Measurements from ENCODE around the gene ZNF280A.
"Not testable (repeated sequence)": the region's sequence is repeated elsewhere in the genome, so short reads cannot be mapped to it uniquely, and the experiment has no call there.

ZNF280A gene

GRCh38 chr22:22510833-22511232, 9.2 kb downstream of the ZNF280A start:
- not testable (repeated sequence) for DNase-seq

GRCh38 chr22:22509912-22510311, 10.2 kb downstream of the ZNF280A start:
- DNase-seq = not testable (repeated sequence)

- DNase-seq = peak; percentile 61
These were observed 11.5 kb downstream of the ZNF280A start, which contains the start of gene ZNF280B for GRCh38 chr22:22508274-22509176. ZNF280B (minus strand) TSS chr22:22508742; CDS start chr22:22489398, 19,344 bp downstream.

GRCh38 chr22:22507743-22508273, 12.3 kb downstream of the ZNF280A start:
- no peak for DNase-seq

- no peak for DNase-seq
These were observed 13.3 kb downstream of the ZNF280A start for GRCh38 chr22:22506736-22507135.

- DNase-seq = no peak
These were observed 21.8 kb downstream of the ZNF280A start for GRCh38 chr22:22498267-22498666.

DNA sequence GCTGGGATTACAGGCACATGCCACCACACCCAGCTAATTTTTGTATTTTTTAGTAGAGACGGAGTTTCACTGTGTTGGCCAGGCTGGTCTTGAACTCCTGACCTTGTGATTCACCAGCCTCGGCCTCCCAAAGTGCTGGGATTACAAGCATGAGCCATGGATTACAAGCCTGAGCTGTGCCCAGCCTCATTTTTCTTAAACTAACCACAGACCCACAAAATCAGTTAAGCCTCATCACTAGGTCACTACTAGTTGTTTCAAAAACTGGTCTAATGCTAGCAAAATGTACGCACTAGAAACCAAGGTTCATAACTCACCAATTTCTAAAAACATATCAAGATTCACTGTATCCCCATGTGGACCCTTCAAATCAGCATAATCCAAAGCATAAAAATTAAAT, 28.5 kb downstream of the ZNF280A start:
- DNase-seq = not testable (repeated sequence)

- DNase-seq = no peak
These were observed 31.3 kb downstream of the ZNF280A start for GRCh38 chr22:22488736-22489135.

DNA sequence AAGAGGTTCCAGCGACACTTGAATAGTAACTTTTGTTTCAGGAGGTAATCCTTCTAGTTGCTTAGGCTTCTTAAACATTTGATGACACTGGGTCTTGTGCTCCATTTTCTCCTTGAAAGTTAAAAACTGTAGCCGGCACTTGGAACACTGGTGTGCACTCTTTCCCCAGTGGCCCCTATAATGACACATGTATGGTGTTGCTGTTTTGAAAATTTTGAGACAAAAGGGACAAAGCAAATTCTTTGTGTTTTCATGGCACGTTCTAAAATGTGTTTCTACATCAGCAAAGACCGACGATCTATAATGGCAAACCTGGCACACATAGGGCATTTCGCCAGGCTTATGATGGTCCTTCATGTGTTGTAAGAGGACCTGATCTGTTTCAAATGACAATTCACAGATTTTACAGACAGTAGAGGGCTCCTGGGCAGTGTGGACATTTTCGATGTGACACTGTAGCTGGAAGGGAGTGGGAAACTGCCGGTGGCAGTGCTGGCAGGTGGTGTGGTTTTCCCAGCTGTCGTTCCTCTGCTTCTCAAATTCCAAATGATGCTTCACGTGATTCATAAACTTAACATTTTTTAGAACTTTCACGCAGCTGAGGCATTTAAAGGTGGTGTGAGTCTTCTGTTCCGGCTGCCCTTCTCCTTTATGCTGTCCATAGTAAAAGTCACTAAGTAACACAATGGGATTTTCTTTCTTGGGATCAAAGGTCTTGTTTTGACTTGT, 32.0 kb downstream of the ZNF280A start:
- DNase-seq = no peak

GRCh38 chr22:22487059-22487458, 33.0 kb downstream of the ZNF280A start:
- DNase-seq = no peak

GRCh38 chr22:22486132-22486899, 33.8 kb downstream of the ZNF280A start:
- no peak for DNase-seq

DNA sequence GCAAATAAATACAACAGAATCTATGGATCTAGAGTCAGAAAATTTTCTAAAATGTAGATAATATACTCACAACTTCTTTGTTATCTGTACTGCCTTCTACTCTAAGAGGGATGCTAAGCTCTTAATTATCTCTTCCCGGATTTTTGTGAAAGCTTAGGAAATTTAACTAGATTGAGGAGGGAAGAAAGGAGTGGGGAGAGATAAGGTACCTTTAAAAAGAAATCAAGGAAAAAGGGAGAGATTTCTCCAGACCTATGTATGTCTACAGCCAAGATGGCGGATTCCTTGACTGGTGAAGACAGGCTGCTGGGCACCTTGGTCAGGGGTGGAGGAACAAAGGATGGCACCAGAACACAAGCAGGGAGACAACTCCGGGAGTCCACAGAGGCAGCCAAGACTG, 34.5 kb downstream of the ZNF280A start:
- DNase-seq = no peak

DNA sequence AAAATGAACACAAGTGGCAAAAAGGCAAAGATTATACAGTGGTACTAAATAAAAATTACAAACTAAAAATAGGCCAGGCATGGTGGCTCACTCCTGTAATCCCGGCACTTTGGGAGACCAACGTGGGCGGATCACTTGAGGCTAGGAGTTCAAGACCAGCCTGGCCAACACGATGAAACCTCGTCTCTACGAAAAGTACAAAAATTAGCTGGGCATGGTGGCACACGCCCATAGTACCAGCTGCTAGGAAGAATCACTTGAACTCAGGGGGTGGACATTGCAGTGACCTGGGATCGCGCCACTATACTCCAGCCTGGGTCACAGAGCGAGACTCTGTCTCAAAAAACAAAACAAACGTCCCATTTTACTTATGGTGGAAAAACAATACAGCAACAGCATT, 36.0 kb downstream of the ZNF280A start:
- DNase-seq = no peak

DNA sequence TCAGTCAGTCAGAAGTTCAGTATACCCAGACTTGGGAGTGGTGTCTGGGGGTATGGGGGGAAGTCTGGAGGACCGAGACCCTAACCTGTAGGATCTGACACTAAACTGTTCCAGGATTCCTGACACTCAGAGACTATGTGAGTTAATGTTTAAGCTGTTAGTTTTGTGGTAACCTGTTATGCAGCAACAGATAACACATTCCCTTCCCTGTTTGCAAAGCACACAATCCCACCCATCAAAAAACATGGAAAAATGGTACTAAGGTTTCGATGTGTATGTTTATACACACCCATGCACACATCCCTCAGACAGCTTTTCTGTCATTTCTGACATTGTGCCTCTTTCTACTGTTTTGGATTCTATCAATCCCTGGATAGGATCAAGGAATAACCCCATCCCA, 39.1 kb downstream of the ZNF280A start:
- no peak for DNase-seq

GRCh38 chr22:22479999-22480532, 40.0 kb downstream of the ZNF280A start:
- no peak for DNase-seq

DNA sequence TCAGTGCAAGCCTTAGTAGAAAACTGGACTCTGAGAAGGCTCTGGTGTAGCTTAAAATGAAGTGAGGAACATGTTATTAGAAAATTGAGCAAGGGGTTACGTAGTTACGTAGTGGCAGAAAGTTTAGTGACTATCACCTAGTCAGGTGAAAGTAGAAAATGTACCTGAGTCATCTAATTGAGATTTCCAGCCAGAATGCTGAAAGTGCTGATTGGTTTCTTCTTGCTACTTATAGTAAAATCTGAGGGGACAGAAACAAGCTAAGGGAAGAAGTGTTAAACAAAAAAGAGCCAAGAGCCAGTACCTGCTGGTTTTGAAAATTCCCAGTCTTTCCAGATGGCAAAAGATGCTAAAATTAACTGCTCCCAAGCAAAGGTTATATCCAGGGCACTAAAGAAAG, 41.0 kb downstream of the ZNF280A start:
- no peak for DNase-seq

DNA sequence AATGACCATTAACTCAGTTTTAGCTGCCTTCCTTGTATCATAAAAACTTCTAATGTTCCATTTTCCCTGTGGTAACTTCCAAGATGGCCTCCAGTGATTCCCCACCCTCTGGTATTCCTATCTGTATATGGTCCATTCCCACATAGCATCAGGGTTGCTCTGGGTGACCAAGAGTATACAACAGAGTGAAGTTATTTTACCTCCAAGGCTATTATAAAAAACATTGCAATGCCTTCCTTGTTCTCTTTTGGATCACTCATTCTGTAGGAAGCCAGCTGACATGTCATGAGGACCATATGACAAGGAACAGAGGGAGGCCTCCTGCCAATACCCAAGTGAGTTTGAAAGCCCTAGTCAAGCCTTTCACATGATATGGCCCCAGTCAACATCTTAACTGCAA, 41.6 kb downstream of the ZNF280A start:
- no peak for DNase-seq

DNA sequence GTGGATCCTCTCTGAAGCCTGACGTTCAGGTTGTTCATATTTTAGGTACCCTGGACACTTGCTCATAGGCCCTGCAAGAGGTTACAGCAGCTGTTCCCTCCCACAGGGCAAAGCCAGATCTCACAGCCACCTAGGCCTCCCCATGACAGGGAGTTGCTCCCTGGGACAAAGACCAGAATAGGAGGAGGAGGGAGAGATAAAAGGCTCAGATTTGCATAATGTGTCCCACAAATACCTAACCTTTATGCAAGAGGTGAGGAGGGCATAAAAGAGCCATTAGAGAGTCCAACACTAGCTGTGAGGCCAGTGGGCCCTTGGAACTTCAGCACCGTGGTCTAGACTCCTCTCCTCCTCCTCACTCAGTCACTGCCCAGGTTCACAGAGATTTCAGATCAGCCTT, 45.3 kb downstream of the ZNF280A start:
- DNase-seq = no peak

- DNase-seq = not testable (repeated sequence)
These were observed 49.0 kb downstream of the ZNF280A start for GRCh38 chr22:22471104-22471503.

DNA sequence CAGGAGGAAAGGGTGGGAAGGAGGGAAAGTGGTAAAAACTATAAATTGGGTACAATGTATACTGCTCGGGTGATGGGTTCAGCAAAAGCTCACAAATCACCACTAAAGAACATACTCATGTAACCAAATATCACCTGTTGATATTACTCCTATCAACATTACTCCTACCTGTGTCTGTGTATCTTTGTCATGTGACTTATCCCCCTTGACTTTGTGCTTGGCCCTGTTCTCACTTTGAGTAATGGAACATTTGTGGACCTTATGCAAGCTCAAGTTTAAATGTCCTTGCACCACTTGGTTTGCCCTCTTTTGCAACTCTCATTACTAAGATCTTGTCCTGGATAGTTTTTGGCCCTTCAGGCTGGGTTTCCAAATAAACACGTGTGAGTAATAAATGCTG, 50.5 kb downstream of the ZNF280A start:
- no peak for DNase-seq

GRCh38 chr22:22468794-22469469, 51.1 kb downstream of the ZNF280A start:
- not testable (repeated sequence) for DNase-seq

DNA sequence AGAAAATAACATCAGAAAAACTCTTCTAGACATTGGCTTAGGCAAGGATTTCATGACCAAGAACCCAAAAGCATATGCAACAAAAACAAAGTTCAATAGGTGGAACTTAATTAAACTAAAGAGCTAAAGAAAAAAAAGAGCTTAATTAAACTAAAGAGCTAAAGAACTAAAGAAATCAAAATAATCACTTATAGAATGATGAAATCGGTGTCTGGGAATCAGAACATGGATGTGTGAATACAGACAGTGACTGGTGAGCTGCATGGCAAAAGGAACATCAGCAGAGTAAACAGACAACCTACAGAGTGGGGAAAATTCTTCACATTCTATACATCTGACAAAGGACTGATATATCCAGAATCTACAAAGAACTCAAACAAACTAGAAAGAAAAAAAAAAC, 53.0 kb downstream of the ZNF280A start:
- no peak for DNase-seq
